IPS-18a (cell line): Measurements from ENCODE around the gene CCR4.

Experiments
- H3K27ac ChIP-seq: one replicate; pipeline ENCODE4 v1.5.1; 2013; ENCODE audit warnings: low read length
- H3K27me3 ChIP-seq: one replicate; pipeline ENCODE4 v1.6.1; 2013; ENCODE audit warnings: mild to moderate bottlenecking, low read length; ENCODE audit not compliant: control insufficient read depth, insufficient read depth
- H3K36me3 ChIP-seq: one replicate; pipeline ENCODE4 v1.6.1; 2013; ENCODE audit warnings: low read depth, low read length; ENCODE audit not compliant: control insufficient read depth
- H3K4me1 ChIP-seq: one replicate; pipeline ENCODE4 v1.6.1; 2013; ENCODE audit warnings: low read depth, low read length; ENCODE audit not compliant: control insufficient read depth
- H3K4me3 ChIP-seq: one replicate; pipeline ENCODE4 v1.5.1; 2013; ENCODE audit warnings: low read length
- H3K9ac ChIP-seq: one replicate; pipeline ENCODE4 v1.6.1; 2013; ENCODE audit warnings: mild to moderate bottlenecking, low read length, moderate library complexity
- H3K9me3 ChIP-seq: one replicate; pipeline ENCODE4 v1.6.1; 2013; ENCODE audit warnings: low read depth, low read length; ENCODE audit not compliant: control insufficient read depth

Gene CCR4

GRCh38 chr3:32992310-32992686 lies 40.9 kb downstream of the CCR4 start:
- Histone ChIP-seq H3K36me3 (no peaks in the 10 kb centered on the region), H3K27me3 (no peaks in the 10 kb centered on the region), H3K4me1 (peaks cover 4% of the 10 kb centered on the region), H3K9ac (no peak overlapping the region), H3K9me3 (no peaks in the 10 kb centered on the region), H3K27ac (no peak overlapping the region), H3K4me3 (no peak overlapping the region)

- Histone ChIP-seq H3K27me3 (no peaks in the 10 kb centered on the region), H3K4me3 (no peak overlapping the region), H3K9ac (no peak overlapping the region), H3K9me3 (no peaks in the 10 kb centered on the region), H3K27ac (no peak overlapping the region), H3K4me1 (peaks cover 7% of the 10 kb centered on the region), H3K36me3 (no peaks in the 10 kb centered on the region)
Measured at GRCh38 chr3:32994045-32994444, 42.6 kb downstream of the CCR4 start.

- Histone ChIP-seq H3K27ac (no peak overlapping the region), H3K9ac (no peak overlapping the region), H3K4me3 (no peak overlapping the region), H3K4me1 (peaks cover 7% of the 10 kb centered on the region), H3K36me3 (no peaks in the 10 kb centered on the region), H3K9me3 (no peaks in the 10 kb centered on the region), H3K27me3 (no peaks in the 10 kb centered on the region)
Measured at GRCh38 chr3:32995098-32995497, 43.7 kb downstream of the CCR4 start.

GRCh38 chr3:32996048-32996754 lies 44.8 kb downstream of the CCR4 start:
- Histone ChIP-seq H3K9me3 (no peaks in the 10 kb centered on the region), H3K4me1 (peaks cover 7% of the 10 kb centered on the region), H3K36me3 (no peaks in the 10 kb centered on the region), H3K9ac (no peak overlapping the region), H3K4me3 (no peak overlapping the region), H3K27ac (no peak overlapping the region), H3K27me3 (no peaks in the 10 kb centered on the region)

GRCh38 chr3:32996755-32997091 lies 45.3 kb downstream of the CCR4 start:
- Histone ChIP-seq H3K27ac (no peak overlapping the region), H3K27me3 (no peaks in the 10 kb centered on the region), H3K4me1 (peaks cover 7% of the 10 kb centered on the region), H3K4me3 (no peak overlapping the region), H3K9ac (no peak overlapping the region), H3K9me3 (no peaks in the 10 kb centered on the region), H3K36me3 (no peaks in the 10 kb centered on the region)

GRCh38 chr3:32998631-32999451 lies 47.4 kb downstream of the CCR4 start:
- H3K36me3 ChIP-seq = no peaks in the 10 kb centered on the region
- peaks cover 7% of the 10 kb centered on the region for H3K4me1 ChIP-seq
- no peak overlapping the region for H3K4me3 ChIP-seq
- no peaks in the 10 kb centered on the region for H3K9me3 ChIP-seq
- no peak overlapping the region for H3K9ac ChIP-seq
- H3K27me3 ChIP-seq = no peaks in the 10 kb centered on the region
- H3K27ac ChIP-seq = no peak overlapping the region

GRCh38 chr3:33000691-33001385 lies 49.4 kb downstream of the CCR4 start:
- Histone ChIP-seq H3K36me3 (no peaks in the 10 kb centered on the region), H3K27me3 (no peaks in the 10 kb centered on the region), H3K9ac (no peak overlapping the region), H3K9me3 (no peaks in the 10 kb centered on the region), H3K4me3 (no peak overlapping the region), H3K27ac (no peak overlapping the region), H3K4me1 (peaks cover 15% of the 10 kb centered on the region)

- no peak overlapping the region for H3K9ac ChIP-seq
- no peak overlapping the region for H3K4me3 ChIP-seq
- H3K4me1 ChIP-seq = peaks cover 15% of the 10 kb centered on the region
- no peaks in the 10 kb centered on the region for H3K27me3 ChIP-seq
- no peaks in the 10 kb centered on the region for H3K9me3 ChIP-seq
- H3K36me3 ChIP-seq = no peaks in the 10 kb centered on the region
- H3K27ac ChIP-seq = no peak overlapping the region
Measured at GRCh38 chr3:33001889-33002288, 50.4 kb downstream of the CCR4 start.

- Histone ChIP-seq H3K4me3 (no peak overlapping the region), H3K9ac (no peak overlapping the region), H3K27ac (no peak overlapping the region), H3K9me3 (no peaks in the 10 kb centered on the region), H3K27me3 (no peaks in the 10 kb centered on the region), H3K4me1 (peaks cover 13% of the 10 kb centered on the region), H3K36me3 (no peaks in the 10 kb centered on the region)
Measured at GRCh38 chr3:33003308-33003707, 51.9 kb downstream of the CCR4 start.

GRCh38 chr3:33004205-33004604 lies 52.8 kb downstream of the CCR4 start:
- peaks cover 10% of the 10 kb centered on the region for H3K4me1 ChIP-seq
- no peaks in the 10 kb centered on the region for H3K27me3 ChIP-seq
- H3K4me3 ChIP-seq = no peak overlapping the region
- no peaks in the 10 kb centered on the region for H3K36me3 ChIP-seq
- H3K27ac ChIP-seq = no peak overlapping the region
- H3K9me3 ChIP-seq = no peaks in the 10 kb centered on the region
- H3K9ac ChIP-seq = no peak overlapping the region

GRCh38 chr3:33004961-33005360 lies 53.5 kb downstream of the CCR4 start:
- Histone ChIP-seq H3K27ac (no peak overlapping the region), H3K9me3 (no peaks in the 10 kb centered on the region), H3K4me3 (no peak overlapping the region), H3K4me1 (peaks cover 10% of the 10 kb centered on the region), H3K36me3 (no peaks in the 10 kb centered on the region), H3K9ac (no peak overlapping the region), H3K27me3 (no peaks in the 10 kb centered on the region)
